ENCODE measurements around the gene MED9.

DNA sequence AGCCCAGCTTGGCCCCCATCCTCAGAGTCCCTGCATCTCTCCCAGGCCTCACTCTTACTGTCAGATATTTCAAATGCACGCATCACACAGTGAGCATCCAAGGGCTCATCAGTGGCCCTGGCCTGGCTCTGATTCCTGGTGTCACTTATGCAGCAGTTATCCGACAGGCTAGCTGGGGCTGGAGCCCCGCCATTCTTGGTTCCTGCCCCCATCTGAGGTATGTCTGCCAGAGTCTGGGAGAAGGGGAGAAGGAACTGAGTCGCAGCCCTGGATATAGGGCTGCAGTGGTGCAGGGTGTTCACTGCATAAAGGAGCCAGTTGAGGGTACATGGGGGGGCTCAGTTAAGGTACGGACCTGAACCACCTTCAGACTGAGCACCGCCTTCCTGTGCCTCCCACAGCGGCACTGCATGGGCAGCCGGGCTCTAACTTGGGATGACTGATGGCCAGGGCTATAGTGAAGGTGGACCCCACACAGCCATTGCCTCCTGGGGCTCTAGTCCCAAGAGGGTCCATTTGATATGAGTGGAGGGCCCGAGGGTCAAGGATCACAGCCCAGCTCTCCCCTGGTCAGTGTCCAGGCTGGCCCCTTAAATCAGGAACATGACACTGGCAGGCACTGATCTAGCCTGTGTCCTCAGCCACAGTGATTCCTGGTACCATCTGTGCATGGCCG lies 21.2 kb downstream of the MED9 start:
- TF ChIP-seq, protein P1, sequence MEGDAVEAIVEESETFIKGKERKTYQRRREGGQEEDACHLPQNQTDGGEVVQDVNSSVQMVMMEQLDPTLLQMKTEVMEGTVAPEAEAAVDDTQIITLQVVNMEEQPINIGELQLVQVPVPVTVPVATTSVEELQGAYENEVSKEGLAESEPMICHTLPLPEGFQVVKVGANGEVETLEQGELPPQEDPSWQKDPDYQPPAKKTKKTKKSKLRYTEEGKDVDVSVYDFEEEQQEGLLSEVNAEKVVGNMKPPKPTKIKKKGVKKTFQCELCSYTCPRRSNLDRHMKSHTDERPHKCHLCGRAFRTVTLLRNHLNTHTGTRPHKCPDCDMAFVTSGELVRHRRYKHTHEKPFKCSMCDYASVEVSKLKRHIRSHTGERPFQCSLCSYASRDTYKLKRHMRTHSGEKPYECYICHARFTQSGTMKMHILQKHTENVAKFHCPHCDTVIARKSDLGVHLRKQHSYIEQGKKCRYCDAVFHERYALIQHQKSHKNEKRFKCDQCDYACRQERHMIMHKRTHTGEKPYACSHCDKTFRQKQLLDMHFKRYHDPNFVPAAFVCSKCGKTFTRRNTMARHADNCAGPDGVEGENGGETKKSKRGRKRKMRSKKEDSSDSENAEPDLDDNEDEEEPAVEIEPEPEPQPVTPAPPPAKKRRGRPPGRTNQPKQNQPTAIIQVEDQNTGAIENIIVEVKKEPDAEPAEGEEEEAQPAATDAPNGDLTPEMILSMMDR (IDR thresholded peaks at IDR 0.05; ENCODE audit: low read depth, low read length), result no peak
- no peak for TF ChIP-seq POLR2A (IDR thresholded peaks at IDR 0.05; ENCODE audit: extremely low read depth, insufficient read length)
- TF ChIP-seq, protein P2, sequence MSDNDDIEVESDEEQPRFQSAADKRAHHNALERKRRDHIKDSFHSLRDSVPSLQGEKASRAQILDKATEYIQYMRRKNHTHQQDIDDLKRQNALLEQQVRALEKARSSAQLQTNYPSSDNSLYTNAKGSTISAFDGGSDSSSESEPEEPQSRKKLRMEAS (IDR thresholded peaks at IDR 0.05; ENCODE audit: low read depth, low read length), result no peak
